NT2/D1 (cell line): Measurements from ENCODE around the gene GPSM1.

ENCODE experiments used
- DNase-seq: peaks from one replicate; pipeline ENCODE4 v3.0.0-alpha.2; 2011; ENCODE audit warnings: low read depth, low spot score
- H3K27me3 ChIP-seq: 2 replicates; pipeline ENCODE4 v1.6.0; 2011; ENCODE audit warnings: mild to moderate bottlenecking; ENCODE audit not compliant: insufficient read length, insufficient read depth
- H3K36me3 ChIP-seq: 2 replicates; pipeline ENCODE4 v1.6.1; 2011; ENCODE audit warnings: mild to moderate bottlenecking, low read length, mixed read lengths; ENCODE audit not compliant: insufficient read depth, insufficient read length
- H3K4me1 ChIP-seq: 2 replicates; pipeline ENCODE4 v1.5.1; 2011; ENCODE audit not compliant: insufficient read depth, insufficient read length
- H3K4me3 ChIP-seq: 2 replicates; pipeline ENCODE4 v1.5.1; 2011; ENCODE audit warnings: low read depth; ENCODE audit not compliant: insufficient read length
- H3K9ac ChIP-seq: 2 replicates; pipeline ENCODE4 v1.6.0; 2011; ENCODE audit warnings: low read depth; ENCODE audit not compliant: insufficient read length
- H3K9me3 ChIP-seq: 2 replicates; pipeline ENCODE4 v1.5.1; 2011; ENCODE audit warnings: mild to moderate bottlenecking, low read length; ENCODE audit not compliant: insufficient read depth
- SUZ12 ChIP-seq: IDR thresholded peaks from 2 replicates; pipeline ENCODE4 v1.6.1; 2011; ENCODE audit not compliant: insufficient read length, insufficient read depth; ENCODE audit errors: extremely low read depth
- YY1 ChIP-seq: IDR thresholded peaks from 2 replicates; pipeline ENCODE4 v1.6.1; 2011; ENCODE audit not compliant: insufficient read length, insufficient read depth
- ZNF274 ChIP-seq: IDR thresholded peaks from 2 replicates; pipeline ENCODE4 v1.6.1; 2011; ENCODE audit warnings: mild to moderate bottlenecking, low read depth, low read length

GPSM1 gene

DNA sequence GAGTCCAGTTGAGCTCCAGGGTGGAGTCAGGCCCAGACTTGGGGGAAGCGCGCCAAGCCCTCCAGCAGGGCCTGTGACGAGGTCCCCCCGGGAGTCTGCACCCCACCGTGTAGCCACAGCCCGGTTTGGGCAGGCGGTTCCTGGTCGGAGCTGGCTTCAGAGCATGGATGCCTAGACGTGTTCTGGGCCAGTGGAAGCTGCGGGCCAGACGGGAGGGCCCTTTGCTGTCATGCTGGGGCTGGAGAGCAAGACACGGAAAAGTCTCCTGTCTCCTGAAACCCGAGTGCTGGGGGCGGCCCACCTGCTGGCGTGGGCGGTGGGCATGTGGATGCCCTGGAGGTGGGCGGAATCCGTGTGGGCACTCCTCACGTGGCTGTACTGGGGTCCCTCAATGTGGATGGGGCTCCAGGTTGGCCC lies 1.9 kb downstream of the GPSM1 start:
- Histone ChIP-seq H3K9ac (peak overlapping the region; percentile 72), H3K36me3 (peaks cover 11% of the 10 kb centered on the region), H3K4me1 (peaks cover 51% of the 10 kb centered on the region), H3K9me3 (no peaks in the 10 kb centered on the region), H3K27me3 (no peaks in the 10 kb centered on the region), H3K4me3 (no peak overlapping the region)
- TF ChIP-seq ZNF274 (no peak), SUZ12 (no peak), YY1 (no peak)
- no peak for DNase-seq

DNA sequence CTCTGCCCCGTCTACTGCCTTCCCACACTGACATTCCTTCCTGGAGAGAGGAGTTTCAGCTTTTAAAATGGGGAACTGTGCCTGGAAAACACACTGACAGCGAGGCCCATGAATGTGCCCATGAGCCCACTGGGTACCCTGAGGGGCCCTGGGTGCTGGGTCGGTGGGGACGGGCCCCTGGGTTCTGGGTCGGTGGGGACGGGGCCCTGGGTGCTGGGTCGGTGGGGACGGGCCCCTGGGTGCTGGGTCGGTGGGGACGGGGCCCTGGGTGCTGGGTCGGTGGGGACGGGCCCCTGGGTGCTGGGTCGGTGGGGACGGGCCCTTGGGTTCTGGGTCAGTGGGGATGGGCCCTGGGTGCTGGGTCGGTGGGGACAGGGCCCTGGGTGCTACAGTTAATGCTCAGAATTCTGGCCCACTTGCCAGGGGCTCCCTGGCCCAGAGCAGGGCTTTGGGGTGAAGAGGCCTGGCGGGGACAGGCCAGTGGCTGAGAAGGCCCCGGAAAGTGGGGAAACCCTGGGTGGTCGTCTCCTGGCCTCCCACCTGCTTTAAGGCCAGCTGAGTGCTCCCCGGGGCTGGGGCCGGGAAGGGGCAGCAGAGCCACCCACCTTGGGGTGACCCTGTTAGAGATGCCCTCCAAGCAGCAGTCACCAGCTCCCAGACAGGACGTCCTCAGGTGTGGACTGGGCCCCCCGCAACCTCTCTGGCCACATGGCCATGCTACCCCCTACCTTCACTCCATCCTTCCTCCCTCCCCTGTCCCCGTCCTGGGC lies 2.5 kb downstream of the GPSM1 start:
- Histone ChIP-seq H3K36me3 (peaks cover 16% of the 10 kb centered on the region), H3K9me3 (no peaks in the 10 kb centered on the region), H3K27me3 (no peaks in the 10 kb centered on the region), H3K9ac (peak overlapping the region; percentile 18), H3K4me3 (no peak overlapping the region), H3K4me1 (peaks cover 46% of the 10 kb centered on the region)
- no peak for DNase-seq
- no peak for TF ChIP-seq SUZ12
- no peak for TF ChIP-seq ZNF274
- no peak for TF ChIP-seq YY1

DNA sequence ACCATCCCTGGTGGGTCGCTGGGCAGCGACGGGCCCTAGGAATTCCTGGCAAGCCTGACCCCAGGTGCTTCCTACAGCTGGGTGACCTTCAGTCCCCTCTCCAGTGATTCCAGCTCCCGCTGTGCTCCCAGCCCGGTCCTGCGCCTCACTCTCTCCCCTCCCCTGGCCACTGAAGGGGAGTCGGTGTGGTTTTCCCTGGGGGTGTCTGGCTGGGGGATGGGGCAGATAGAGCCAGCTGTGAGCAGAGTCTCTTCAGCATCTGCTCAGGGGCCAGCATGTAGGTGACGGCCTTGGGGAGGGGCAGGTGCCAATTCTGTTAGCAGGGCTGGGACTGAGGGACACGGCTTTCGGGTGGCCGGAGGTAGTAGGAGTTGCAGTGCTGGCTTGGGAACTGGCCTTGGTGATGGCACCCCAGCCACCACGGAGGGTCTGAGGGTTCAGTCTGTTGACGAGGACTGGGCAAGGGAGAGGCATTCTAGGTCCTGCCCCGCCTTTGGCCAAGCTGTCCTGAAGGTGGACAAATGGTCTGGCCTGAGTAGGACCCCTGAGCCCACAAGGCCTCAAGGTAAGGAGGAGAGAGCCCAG lies 3.2 kb downstream of the GPSM1 start:
- no peak overlapping the region for H3K4me3 ChIP-seq
- no peak for DNase-seq
- peaks cover 18% of the 10 kb centered on the region for H3K36me3 ChIP-seq
- peaks cover 44% of the 10 kb centered on the region for H3K4me1 ChIP-seq
- H3K9ac ChIP-seq = peak overlapping the region; percentile 18
- no peaks in the 10 kb centered on the region for H3K27me3 ChIP-seq
- TF ChIP-seq YY1 (no peak), SUZ12 (no peak), ZNF274 (no peak)
- no peaks in the 10 kb centered on the region for H3K9me3 ChIP-seq

DNA sequence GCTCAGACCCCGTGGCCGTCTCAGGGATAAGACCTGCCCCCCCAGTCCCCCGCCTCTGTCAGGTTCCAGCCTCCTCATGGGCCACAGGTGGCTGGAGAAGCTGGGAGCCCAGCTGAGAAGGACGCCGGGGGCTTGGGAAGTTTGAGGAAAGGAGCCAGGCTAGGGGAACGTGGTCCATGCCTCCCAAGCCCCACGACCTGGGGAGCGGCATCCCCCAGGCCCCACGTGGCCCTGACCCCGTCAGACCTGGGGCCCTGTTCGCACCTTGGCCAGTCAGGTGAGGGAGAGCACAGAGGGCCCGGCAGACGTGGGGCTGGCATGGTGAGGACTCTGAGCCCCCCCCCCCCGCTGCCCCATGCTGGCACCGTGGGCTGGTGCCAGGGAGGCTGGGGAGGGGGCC lies 3.7 kb downstream of the GPSM1 start:
- Histone ChIP-seq H3K27me3 (no peaks in the 10 kb centered on the region), H3K36me3 (peaks cover 21% of the 10 kb centered on the region), H3K4me3 (no peak overlapping the region), H3K9me3 (no peaks in the 10 kb centered on the region), H3K9ac (no peak overlapping the region), H3K4me1 (peaks cover 42% of the 10 kb centered on the region)
- DNase-seq = no peak
- no peak for TF ChIP-seq YY1
- TF ChIP-seq ZNF274 = no peak
- TF ChIP-seq SUZ12 = no peak

DNA sequence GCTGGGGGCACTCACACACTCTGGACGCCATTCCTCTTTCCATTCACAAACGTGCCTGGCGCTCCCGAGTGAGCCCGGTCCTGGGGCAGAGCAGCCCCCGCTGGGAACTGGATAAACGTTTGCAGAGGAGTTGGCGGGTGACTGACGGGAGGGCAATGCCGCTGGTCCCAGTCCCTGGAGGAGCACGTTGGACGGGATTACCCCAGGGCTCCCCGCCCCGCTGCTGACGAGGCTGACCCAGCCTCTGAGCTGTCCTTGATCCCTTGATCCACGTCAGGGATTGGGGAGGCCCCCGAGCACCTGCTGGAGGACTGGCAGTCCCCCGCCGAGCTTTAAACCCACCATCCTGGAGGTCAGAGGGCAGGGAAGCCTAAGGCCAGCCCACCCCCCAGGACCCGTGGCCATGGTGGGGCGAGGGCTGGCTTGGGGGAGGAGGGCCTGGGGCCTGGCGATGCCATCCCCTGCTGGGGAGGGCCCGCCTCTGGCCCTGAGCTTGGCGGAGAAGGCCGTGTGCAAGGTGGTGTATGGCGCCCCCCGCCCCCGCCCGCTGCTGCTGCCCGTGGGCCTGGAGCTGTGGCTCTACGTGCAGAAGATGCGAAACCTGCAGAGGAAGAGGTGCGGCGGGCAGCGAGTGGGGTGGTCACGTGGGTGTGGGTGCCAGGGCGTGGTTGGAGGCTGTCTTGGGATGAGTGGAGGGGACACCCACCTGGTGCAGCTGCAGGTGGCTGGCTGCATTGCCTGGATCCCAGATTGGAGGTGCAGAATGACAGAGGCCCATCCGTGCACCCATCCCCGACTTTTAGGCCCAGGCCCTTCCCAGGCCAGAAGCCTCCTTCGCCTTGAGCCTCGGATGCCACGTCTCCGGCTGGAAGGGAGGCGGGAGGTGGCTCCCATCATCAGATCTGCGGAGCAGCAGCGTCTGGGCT lies 4.5 kb downstream of the GPSM1 start:
- no peaks in the 10 kb centered on the region for H3K27me3 ChIP-seq
- H3K9ac ChIP-seq = no peak overlapping the region
- peaks cover 29% of the 10 kb centered on the region for H3K36me3 ChIP-seq
- TF ChIP-seq SUZ12 (no peak), ZNF274 (no peak), YY1 (no peak)
- H3K4me1 ChIP-seq = peaks cover 35% of the 10 kb centered on the region
- DNase-seq = no peak
- no peak overlapping the region for H3K4me3 ChIP-seq
- no peaks in the 10 kb centered on the region for H3K9me3 ChIP-seq

DNA sequence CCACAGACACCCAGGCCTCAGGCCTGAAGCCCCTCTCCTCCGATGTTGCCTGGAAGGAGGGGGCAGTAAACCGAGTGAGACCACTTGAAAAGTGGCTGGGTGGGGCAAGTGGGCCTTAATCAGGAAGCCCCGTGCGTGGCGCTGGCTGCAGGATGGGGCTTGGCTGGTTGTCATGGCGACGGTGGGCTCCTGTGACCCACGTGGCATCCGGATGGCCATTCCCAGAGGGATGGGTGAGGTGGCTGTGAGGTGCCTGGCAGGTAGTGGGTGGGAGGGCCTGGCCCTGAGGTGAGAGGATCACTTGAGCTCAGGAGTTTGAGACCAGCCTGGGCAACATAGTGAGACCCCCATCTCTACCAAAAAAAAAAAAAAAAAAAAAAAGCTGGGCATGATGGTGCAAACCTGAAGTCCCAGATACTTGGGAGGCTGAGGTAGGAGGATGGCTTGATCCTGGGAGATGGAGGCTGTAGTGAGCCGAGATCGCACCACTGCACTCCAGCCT lies 5.2 kb downstream of the GPSM1 start:
- DNase-seq = no peak
- TF ChIP-seq ZNF274 (no peak), YY1 (no peak), SUZ12 (no peak)
- no peak overlapping the region for H3K4me3 ChIP-seq
- H3K4me1 ChIP-seq = peaks cover 33% of the 10 kb centered on the region
- no peaks in the 10 kb centered on the region for H3K27me3 ChIP-seq
- H3K36me3 ChIP-seq = peaks cover 36% of the 10 kb centered on the region
- H3K9ac ChIP-seq = no peak overlapping the region
- no peaks in the 10 kb centered on the region for H3K9me3 ChIP-seq

DNA sequence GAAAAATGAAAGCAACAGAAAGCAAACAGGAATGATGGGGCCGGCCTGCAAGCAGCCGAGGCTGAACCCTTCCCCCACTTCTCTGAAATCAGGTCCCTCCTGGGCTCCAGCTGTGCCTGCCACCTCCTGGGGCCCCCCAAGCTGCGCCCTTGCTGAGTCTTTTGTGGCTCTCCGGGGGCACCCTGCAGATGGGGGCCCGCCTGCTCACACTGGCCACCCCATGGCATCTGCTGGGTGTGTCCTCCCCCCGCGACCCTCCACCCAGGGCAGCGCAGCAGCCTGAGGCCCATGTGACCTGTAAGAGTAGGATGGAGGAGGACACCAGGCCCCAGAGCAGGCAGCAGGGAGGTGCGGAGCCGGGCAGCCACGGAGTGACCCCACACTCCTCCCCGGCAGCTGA lies 5.7 kb downstream of the GPSM1 start:
- no peak for DNase-seq
- Histone ChIP-seq H3K36me3 (peaks cover 41% of the 10 kb centered on the region), H3K4me1 (peaks cover 31% of the 10 kb centered on the region), H3K9me3 (no peaks in the 10 kb centered on the region), H3K4me3 (no peak overlapping the region), H3K27me3 (no peaks in the 10 kb centered on the region), H3K9ac (peak overlapping the region; percentile 21)
- no peak for TF ChIP-seq YY1
- TF ChIP-seq SUZ12 = no peak
- no peak for TF ChIP-seq ZNF274
